Lower leg skin (tissue), 3 donors: ENCODE measurements around the gene TC2N.

Source experiments
- POLR2A ChIP-seq, 2 donors: fragments of 450-650 bp; IDR thresholded peaks; one replicate each; pipeline ENCODE4 v1.6.1; 2016 to 2017; ENCODE audit warnings: antibody characterized with exemption in 2 of 2, mild to moderate bottlenecking in 1 of 2, moderate library complexity in 1 of 2
- TF ChIP-seq, protein P1 (sequence below), 3 donors: fragments of 450-650 bp; IDR thresholded peaks; one replicate each; pipeline ENCODE4 v1.5.1; 2016; ENCODE audit warnings: antibody characterized with exemption in 3 of 3, mild to moderate bottlenecking in 3 of 3, moderate library complexity in 2 of 3

- TF ChIP-seq POLR2A (IDR thresholded peaks at IDR 0.05): no peak
- TF ChIP-seq, protein P1, sequence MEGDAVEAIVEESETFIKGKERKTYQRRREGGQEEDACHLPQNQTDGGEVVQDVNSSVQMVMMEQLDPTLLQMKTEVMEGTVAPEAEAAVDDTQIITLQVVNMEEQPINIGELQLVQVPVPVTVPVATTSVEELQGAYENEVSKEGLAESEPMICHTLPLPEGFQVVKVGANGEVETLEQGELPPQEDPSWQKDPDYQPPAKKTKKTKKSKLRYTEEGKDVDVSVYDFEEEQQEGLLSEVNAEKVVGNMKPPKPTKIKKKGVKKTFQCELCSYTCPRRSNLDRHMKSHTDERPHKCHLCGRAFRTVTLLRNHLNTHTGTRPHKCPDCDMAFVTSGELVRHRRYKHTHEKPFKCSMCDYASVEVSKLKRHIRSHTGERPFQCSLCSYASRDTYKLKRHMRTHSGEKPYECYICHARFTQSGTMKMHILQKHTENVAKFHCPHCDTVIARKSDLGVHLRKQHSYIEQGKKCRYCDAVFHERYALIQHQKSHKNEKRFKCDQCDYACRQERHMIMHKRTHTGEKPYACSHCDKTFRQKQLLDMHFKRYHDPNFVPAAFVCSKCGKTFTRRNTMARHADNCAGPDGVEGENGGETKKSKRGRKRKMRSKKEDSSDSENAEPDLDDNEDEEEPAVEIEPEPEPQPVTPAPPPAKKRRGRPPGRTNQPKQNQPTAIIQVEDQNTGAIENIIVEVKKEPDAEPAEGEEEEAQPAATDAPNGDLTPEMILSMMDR (IDR thresholded peaks at IDR 0.05): no peak
These were observed 70.6 kb downstream of the TC2N start for GRCh38 chr14:91796617-91797347.
